H9 (cell line): ENCODE data around the gene HS2ST1. TPM values are rescaled to one million over a fixed set of nuclear protein-coding genes. Genes with fewer than 3 reads are reported as not detected.
A peak's percentile ranks its signal among the peaks of the same experiment; 100 is the strongest.

Experiments used
- DNase-seq: peaks from one replicate; pipeline ENCODE4 v3.0.0-alpha.2; 2017
- H2AFZ ChIP-seq: one replicate; pipeline ENCODE4 v1.6.1; 2013; ENCODE audit warnings: mild to moderate bottlenecking, low read length, control low read depth, moderate library complexity
- H2AK5ac ChIP-seq: 2 replicates; pipeline ENCODE4 v1.6.1; 2013; ENCODE audit warnings: low read length, control low read depth, mixed read lengths; ENCODE audit not compliant: insufficient read length
- H2BK120ac ChIP-seq: one replicate; pipeline ENCODE4 v1.6.1; 2013; ENCODE audit warnings: low read depth, mild to moderate bottlenecking, low read length, control low read depth, inconsistent platforms; ENCODE audit not compliant: poor library complexity, severe bottlenecking
- H2BK12ac ChIP-seq: 2 replicates; pipeline ENCODE4 v1.6.1; 2013; ENCODE audit warnings: low read length, control low read depth, mixed read lengths, low read depth; ENCODE audit not compliant: insufficient read length
- H2BK15ac ChIP-seq: 2 replicates; pipeline ENCODE4 v1.6.1; 2013; ENCODE audit warnings: low read depth, low read length, control low read depth
- H2BK20ac ChIP-seq: one replicate; pipeline ENCODE4 v1.6.1; 2013; ENCODE audit warnings: low read depth, mild to moderate bottlenecking, low read length, control low read depth, inconsistent platforms; ENCODE audit not compliant: poor library complexity, severe bottlenecking
- H2BK5ac ChIP-seq: 2 replicates; pipeline ENCODE4 v1.6.1; 2013; ENCODE audit warnings: low read length, control low read depth, mixed read lengths; ENCODE audit not compliant: insufficient read length
- H3K14ac ChIP-seq: 2 replicates; pipeline ENCODE4 v1.6.1; 2013; ENCODE audit warnings: low read length, control low read depth; ENCODE audit not compliant: insufficient read depth
- H3K18ac ChIP-seq: 2 replicates; pipeline ENCODE4 v1.6.1; 2013; ENCODE audit warnings: low read depth, mild to moderate bottlenecking, mixed read lengths, low read length, control low read depth; ENCODE audit not compliant: insufficient read length
- H3K23ac ChIP-seq: 2 replicates; pipeline ENCODE4 v1.6.1; 2013; ENCODE audit warnings: low read length, control low read depth, mixed read lengths, low read depth; ENCODE audit not compliant: insufficient read length
- H3K23me2 ChIP-seq: 2 replicates; pipeline ENCODE4 v1.6.1; 2013; ENCODE audit warnings: low read depth, mild to moderate bottlenecking, mixed read lengths, low read length, control low read depth; ENCODE audit not compliant: insufficient read length, poor library complexity, severe bottlenecking
- H3K27ac ChIP-seq: 2 replicates; pipeline ENCODE4 v1.5.1; 2013; ENCODE audit warnings: low read length, control low read depth, mixed read lengths, low read depth; ENCODE audit not compliant: insufficient read length
- H3K27me3 ChIP-seq: 2 replicates; pipeline ENCODE4 v1.6.1; 2013; ENCODE audit warnings: low read length, control low read depth, inconsistent platforms; ENCODE audit not compliant: insufficient read depth
- H3K4ac ChIP-seq: 2 replicates; pipeline ENCODE4 v1.6.1; 2013; ENCODE audit warnings: low read depth, mild to moderate bottlenecking, control low read depth, inconsistent platforms, low read length, moderate library complexity
- H3K4me1 ChIP-seq: 2 replicates; pipeline ENCODE4 v1.6.1; 2013; ENCODE audit warnings: low read length, control low read depth, inconsistent platforms; ENCODE audit not compliant: insufficient read depth
- H3K4me2 ChIP-seq: 2 replicates; pipeline ENCODE4 v1.6.1; 2013; ENCODE audit warnings: low read length, control low read depth, mixed read lengths; ENCODE audit not compliant: insufficient read length, insufficient read depth
- H3K56ac ChIP-seq: 2 replicates; pipeline ENCODE4 v1.6.1; 2013; ENCODE audit warnings: low read depth, mild to moderate bottlenecking, mixed read lengths, low read length, control low read depth; ENCODE audit not compliant: insufficient read length
- H3K79me1 ChIP-seq: 2 replicates; pipeline ENCODE4 v1.6.1; 2013; ENCODE audit warnings: low read depth, mild to moderate bottlenecking, moderate library complexity, low read length, control low read depth, inconsistent platforms; ENCODE audit not compliant: insufficient read depth, poor library complexity, severe bottlenecking
- H3K79me2 ChIP-seq: 2 replicates; pipeline ENCODE4 v1.6.1; 2013; ENCODE audit warnings: low read length, control low read depth, inconsistent platforms; ENCODE audit not compliant: insufficient read depth
- H3K9ac ChIP-seq: 2 replicates; pipeline ENCODE4 v1.6.1; 2013; ENCODE audit warnings: low read length, control low read depth, mixed read lengths; ENCODE audit not compliant: insufficient read length; ENCODE audit errors: extremely low read depth
- H3K9me3 ChIP-seq: one replicate; pipeline ENCODE4 v1.6.1; 2013; ENCODE audit warnings: low read depth, low read length, inconsistent platforms; ENCODE audit not compliant: control insufficient read depth
- H3T11ph ChIP-seq: one replicate; pipeline ENCODE4 v1.6.1; 2013; ENCODE audit warnings: mild to moderate bottlenecking, low read length, control low read depth, inconsistent platforms
- H4K20me1 ChIP-seq: one replicate; pipeline ENCODE4 v1.6.1; 2013; ENCODE audit not compliant: control insufficient read depth, insufficient read length, insufficient read depth
- H4K5ac ChIP-seq: 2 replicates; pipeline ENCODE4 v1.6.1; 2013; ENCODE audit warnings: low read depth, mild to moderate bottlenecking, mixed read lengths, low read length, control low read depth; ENCODE audit not compliant: insufficient read length
- H4K8ac ChIP-seq: replicated peaks from 2 replicates; pipeline ENCODE4 v1.6.1; 2013; ENCODE audit warnings: low read length, control low read depth, mixed read lengths, low read depth; ENCODE audit not compliant: insufficient read length
- H4K91ac ChIP-seq: 2 replicates; pipeline ENCODE4 v1.6.1; 2013; ENCODE audit warnings: low read depth, mild to moderate bottlenecking, moderate library complexity, mixed read lengths, low read length, control low read depth; ENCODE audit not compliant: insufficient read length
- H3K27ac Mint-ChIP-seq, 3 experiments: 2 replicates in 2 of 3; 3 replicates in 1 of 3; pipeline ENCODE4 v1.8.0; 2020 to 2021; ENCODE audit warnings: mixed read lengths in 3 of 3, mild to moderate bottlenecking in 1 of 3, moderate library complexity in 1 of 3
- H3K27me3 Mint-ChIP-seq: 2 replicates; pipeline ENCODE4 v1.8.0; 2021; ENCODE audit warnings: low read depth, mild to moderate bottlenecking, moderate library complexity, mixed read lengths
- H3K36me3 Mint-ChIP-seq, 3 experiments: 2 replicates in 2 of 3; 3 replicates in 1 of 3; pipeline ENCODE4 v1.8.0; 2020 to 2021; ENCODE audit warnings: low read depth in 3 of 3, mixed read lengths in 3 of 3; ENCODE audit not compliant: insufficient read depth in 1 of 3
- H3K4me1 Mint-ChIP-seq, 2 experiments: 2 replicates each; pipeline ENCODE4 v1.8.0; 2020; ENCODE audit warnings: mixed read lengths in 2 of 2
- H3K4me3 Mint-ChIP-seq, 2 experiments: 2 replicates in 1 of 2; 3 replicates in 1 of 2; pipeline ENCODE4 v1.8.0; 2020 to 2021; ENCODE audit warnings: mild to moderate bottlenecking in 2 of 2, mixed read lengths in 2 of 2, moderate library complexity in 1 of 2
- H3K9me3 Mint-ChIP-seq, 2 experiments: 2 replicates in 1 of 2; 3 replicates in 1 of 2; pipeline ENCODE4 v1.8.0; 2020; ENCODE audit warnings: mild to moderate bottlenecking in 2 of 2, mixed read lengths in 2 of 2, moderate library complexity in 1 of 2
- CTCF ChIP-seq: fragments of 200-600 bp; sonication (generic); conservative IDR thresholded peaks from 3 replicates; pipeline ENCODE4 v1.8.0; 2021; ENCODE audit warnings: antibody characterized with exemption, mild to moderate bottlenecking
- WGBS: extraction: QIAGEN DNeasy Blood & Tissue Kit; methylation state at CpG from one replicate; pipeline ENCODE4 v1.1.7; 2013; ENCODE audit warnings: missing lambda C conversion rate, low lambda C conversion rate, mixed read lengths; ENCODE audit not compliant: insufficient read length; ENCODE audit errors: extremely low coverage; 5-methylcytosine and 5-hydroxymethylcytosine counted together
- total RNA-seq: library from RNA; stranded (reverse); gene quantifications from 2 replicates; pipeline ENCODE4 v1.2.1, GENCODE V29; 2021

Gene HS2ST1
- total RNA-seq, 1 experiment from 2014 or later = 20.1 TPM

GRCh38 chr1:86875722-86876121 lies 38.7 kb upstream of the HS2ST1 start:
- Histone ChIP-seq H3K79me2 (no peaks in the 10 kb centered on the region), H3T11ph (no peak overlapping the region), H3K18ac (no peak overlapping the region), H3K56ac (no peak overlapping the region), H3K23me2 (no peaks in the 10 kb centered on the region), H4K5ac (no peak overlapping the region), H4K91ac (no peak overlapping the region), H2BK20ac (no peak overlapping the region), H3K9ac (no peak overlapping the region), H3K9me3 (no peaks in the 10 kb centered on the region), H2BK120ac (no peak overlapping the region), H4K8ac (no peak overlapping the region), H3K4me1 (no peaks in the 10 kb centered on the region), H2AFZ (no peak overlapping the region), H3K4ac (no peak overlapping the region), H2BK15ac (no peak overlapping the region), H4K20me1 (no peaks in the 10 kb centered on the region), H3K23ac (no peak overlapping the region), H3K27me3 (no peaks in the 10 kb centered on the region), H3K27ac (no peak overlapping the region), H3K79me1 (no peaks in the 10 kb centered on the region), H3K14ac (no peak overlapping the region), H2BK5ac (no peak overlapping the region), H3K4me2 (no peak overlapping the region), H2BK12ac (no peak overlapping the region), H2AK5ac (no peak overlapping the region)
- no peak overlapping the region for H3K4me3 Mint-ChIP-seq
- TF ChIP-seq CTCF = no peak
- H3K36me3 Mint-ChIP-seq = peaks cover 5 to 29% (median 14%) of the 10 kb centered on the region in 3 experiments; a peak in 6 of 7 replicates
- H3K27me3 Mint-ChIP-seq = no peaks in the 10 kb centered on the region
- no CpG with 5 or more reads among the region's 1 CpG for WGBS
- no peak for DNase-seq
- H3K27ac Mint-ChIP-seq = 0 out of 7 replicates have a peak overlapping the region, but pooled peaks of 1 of the 3 experiments have one; percentile 3
- H3K9me3 Mint-ChIP-seq = no peaks in the 10 kb centered on the region; a peak in 1 of 5 replicates
- H3K4me1 Mint-ChIP-seq = peaks cover 3 to 5% of the 10 kb centered on the region in 2 experiments; a peak in 3 of 4 replicates
